ENCODE data around the gene BCAM. TPM values are rescaled to one million over a fixed set of nuclear protein-coding genes. Genes with fewer than 3 reads are reported as not detected.

Gene BCAM
- total and polyA plus RNA-seq, 7 donors, result 1.2 to 36.3 (median 11.8) TPM

DNA sequence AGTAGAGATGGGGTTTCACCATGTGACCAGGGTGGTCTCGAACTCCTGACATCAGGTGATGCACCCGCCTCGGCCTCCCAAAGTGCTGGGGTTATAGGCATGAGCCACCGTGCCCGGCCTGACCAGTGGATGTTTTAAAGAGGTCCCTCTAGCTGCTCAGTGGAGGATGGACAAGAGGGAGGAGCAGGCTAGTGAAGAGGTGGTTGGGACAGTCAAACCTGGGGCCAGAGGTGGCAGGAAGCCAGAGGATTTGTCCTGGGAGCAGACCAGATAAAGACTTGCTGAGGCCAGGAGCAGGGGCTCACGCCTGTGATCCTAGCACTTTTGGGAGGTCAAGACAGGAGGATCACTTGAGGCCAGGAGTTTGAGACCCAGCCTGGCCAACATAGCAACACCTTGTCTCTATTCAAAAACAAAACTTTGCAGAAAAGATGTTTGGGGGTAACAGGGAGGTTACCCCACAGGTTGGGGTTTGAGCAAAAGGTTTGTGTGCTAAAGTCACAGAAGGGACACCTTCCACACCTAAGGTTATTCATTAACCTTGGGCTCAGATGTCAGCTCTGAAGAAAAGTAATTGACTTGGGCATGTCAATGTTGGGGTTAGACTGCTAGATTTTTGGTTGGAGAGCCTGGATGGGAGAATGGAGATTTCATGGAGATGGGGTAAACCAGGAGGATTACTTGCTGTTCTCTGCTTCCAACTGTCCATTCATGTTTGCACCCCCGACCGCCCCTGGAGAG, 9.0 kb downstream of the BCAM start:
- Histone ChIP-seq H3K9me3 (no peaks in the 10 kb centered on the region), H3K27me3 (peaks cover 0 to 17% (median 5%) of the 10 kb centered on the region in 3 donors), H3K36me3 (no peaks in the 10 kb centered on the region), H3K4me1 (peaks cover 0 to 11% (median 8%) of the 10 kb centered on the region in 4 donors), H3K27ac (no peak overlapping the region), H3K4me3 (no peak overlapping the region)
- intact Hi-C loops (cut with DNase I), result no loop called here
- 79 to 82% methylated on average over 8 of the region's 8 CpGs for WGBS, 2 donors
- TF ChIP-seq CTCF (IDR thresholded peaks at IDR 0.05), result no peak
- TF ChIP-seq POLR2AphosphoS5 (IDR thresholded peaks at IDR 0.05), result no peak
- no peak for TF ChIP-seq EP300 (IDR thresholded peaks at IDR 0.05)
- TF ChIP-seq POLR2A (IDR thresholded peaks at IDR 0.05), result no peak
- no peak for DNase-seq

GRCh38 chr19:44818466-44819031, 9.6 kb downstream of the BCAM start:
- DNase-seq, result no peak
- no peak overlapping the region for H3K4me3 ChIP-seq
- H3K27ac ChIP-seq, result no peak overlapping the region
- no peaks in the 10 kb centered on the region for H3K9me3 ChIP-seq
- intact Hi-C loops (cut with DNase I), result no loop called here
- H3K4me1 ChIP-seq, result peaks cover 0 to 11% (median 8%) of the 10 kb centered on the region in 4 donors
- peaks cover 0 to 17% (median 5%) of the 10 kb centered on the region in 3 donors for H3K27me3 ChIP-seq
- TF ChIP-seq POLR2AphosphoS5 (IDR thresholded peaks at IDR 0.05) (no peak), EP300 (IDR thresholded peaks at IDR 0.05) (no peak), POLR2A (IDR thresholded peaks at IDR 0.05) (no peak), CTCF (IDR thresholded peaks at IDR 0.05) (no peak)
- H3K36me3 ChIP-seq, result no peaks in the 10 kb centered on the region
- WGBS, 2 donors, result 60 to 76% methylated on average over 20 of the region's 20 CpGs

GRCh38 chr19:44819246-44819832, 10.4 kb downstream of the BCAM start:
- Histone ChIP-seq H3K36me3 (no peaks in the 10 kb centered on the region), H3K4me1 (peaks cover 0 to 11% (median 8%) of the 10 kb centered on the region in 4 donors), H3K9me3 (no peaks in the 10 kb centered on the region), H3K27ac (no peak overlapping the region), H3K4me3 (no peak overlapping the region), H3K27me3 (peaks cover 0 to 17% (median 5%) of the 10 kb centered on the region in 3 donors)
- 93 to 94% methylated on average over 28 of the region's 28 CpGs for WGBS, 2 donors
- TF ChIP-seq POLR2A (IDR thresholded peaks at IDR 0.05) (no peak), CTCF (IDR thresholded peaks at IDR 0.05) (no peak), POLR2AphosphoS5 (IDR thresholded peaks at IDR 0.05) (no peak), EP300 (IDR thresholded peaks at IDR 0.05) (no peak)
- no peak for DNase-seq
- intact Hi-C loops (cut with DNase I), result no loop called here

GRCh38 chr19:44820648-44821609, 12.0 kb downstream of the BCAM start:
- Histone ChIP-seq H3K36me3 (no peaks in the 10 kb centered on the region), H3K4me3 (no peak overlapping the region), H3K27ac (peak overlapping the region in 3 of 4 donors; percentile 12 to 49 (median 23)), H3K4me1 (peaks cover 0 to 11% (median 8%) of the 10 kb centered on the region in 4 donors), H3K9me3 (no peaks in the 10 kb centered on the region), H3K27me3 (peaks cover 0 to 17% (median 5%) of the 10 kb centered on the region in 3 donors)
- WGBS, 2 donors, result 72 to 78% methylated on average over 35 of the region's 35 CpGs
- TF ChIP-seq POLR2A (IDR thresholded peaks at IDR 0.05) (no peak), CTCF (IDR thresholded peaks at IDR 0.05) (no peak), POLR2AphosphoS5 (IDR thresholded peaks at IDR 0.05) (no peak), EP300 (IDR thresholded peaks at IDR 0.05) (no peak)
- intact Hi-C loops (cut with DNase I), result no loop called here
- no peak for DNase-seq

Data from sigmoid colon (tissue), 7 donors.